Measurements from ENCODE around the gene SPHKAP. TPM values are rescaled to one million over a fixed set of nuclear protein-coding genes. Genes with fewer than 3 reads are reported as not detected.

The SPHKAP gene
- total RNA-seq, 1 experiment from 2014 or later, result not detected

DNA sequence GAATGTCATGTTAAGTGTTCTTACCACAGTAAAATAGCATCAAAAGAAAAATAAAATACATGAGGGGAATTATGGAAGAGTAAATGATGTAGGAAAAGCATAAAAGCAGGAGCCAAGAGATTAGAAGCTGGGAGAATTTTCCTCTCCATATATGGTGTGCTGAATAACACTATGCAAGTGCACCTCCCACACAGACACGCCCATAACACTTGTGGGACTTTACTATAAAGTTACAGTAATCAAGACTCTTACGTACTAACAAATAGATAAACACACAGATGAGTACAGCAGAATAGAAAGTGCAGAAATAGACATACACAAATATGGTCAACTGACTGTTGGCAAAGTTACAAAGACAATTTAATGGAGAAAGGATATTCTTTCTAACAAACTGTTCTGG, 16.0 kb upstream of the SPHKAP start:
- CTCF ChIA-PET, result no interaction called here
- TF ChIP-seq, protein P1, sequence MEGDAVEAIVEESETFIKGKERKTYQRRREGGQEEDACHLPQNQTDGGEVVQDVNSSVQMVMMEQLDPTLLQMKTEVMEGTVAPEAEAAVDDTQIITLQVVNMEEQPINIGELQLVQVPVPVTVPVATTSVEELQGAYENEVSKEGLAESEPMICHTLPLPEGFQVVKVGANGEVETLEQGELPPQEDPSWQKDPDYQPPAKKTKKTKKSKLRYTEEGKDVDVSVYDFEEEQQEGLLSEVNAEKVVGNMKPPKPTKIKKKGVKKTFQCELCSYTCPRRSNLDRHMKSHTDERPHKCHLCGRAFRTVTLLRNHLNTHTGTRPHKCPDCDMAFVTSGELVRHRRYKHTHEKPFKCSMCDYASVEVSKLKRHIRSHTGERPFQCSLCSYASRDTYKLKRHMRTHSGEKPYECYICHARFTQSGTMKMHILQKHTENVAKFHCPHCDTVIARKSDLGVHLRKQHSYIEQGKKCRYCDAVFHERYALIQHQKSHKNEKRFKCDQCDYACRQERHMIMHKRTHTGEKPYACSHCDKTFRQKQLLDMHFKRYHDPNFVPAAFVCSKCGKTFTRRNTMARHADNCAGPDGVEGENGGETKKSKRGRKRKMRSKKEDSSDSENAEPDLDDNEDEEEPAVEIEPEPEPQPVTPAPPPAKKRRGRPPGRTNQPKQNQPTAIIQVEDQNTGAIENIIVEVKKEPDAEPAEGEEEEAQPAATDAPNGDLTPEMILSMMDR (IDR thresholded peaks at IDR 0.05; ENCODE audit: insufficient read depth in 1 of 2, low read depth in 1 of 2, low read length in 1 of 2, severe bottlenecking in 1 of 2, unreplicated experiment in 1 of 2), result no peak
- H3K9me3 Mint-ChIP-seq (ENCODE audit: unreplicated experiment), result no peaks in the 10 kb centered on the region
- H3K4me3 ChIP-seq (ENCODE audit: low read depth, low read length), result no peak overlapping the region
- no peaks in the 10 kb centered on the region for H3K9me3 ChIP-seq
- H3K4me1 ChIP-seq, result no peaks in the 10 kb centered on the region
- H3K4me1 Mint-ChIP-seq (ENCODE audit: low read depth, unreplicated experiment), result no peaks in the 10 kb centered on the region
- H3K36me3 Mint-ChIP-seq (ENCODE audit: insufficient read depth, unreplicated experiment), result no peaks in the 10 kb centered on the region
- H3K36me3 ChIP-seq (ENCODE audit: control insufficient read depth, insufficient read depth, low read length), result no peaks in the 10 kb centered on the region
- intact Hi-C loops (cut with micrococcal nuclease; ENCODE audit: unreplicated experiment), result no loop called here
- H3K4me3 Mint-ChIP-seq (ENCODE audit: unreplicated experiment), result no peak overlapping the region
- POLR2A ChIA-PET, result interaction anchor here (0.7 kb wide), 1 partner anchor 155 kb away, joined by 3 read pairs; no protein-coding TSS in a partner anchor
- H3K27me3 Mint-ChIP-seq (ENCODE audit: insufficient read depth, unreplicated experiment), result no peaks in the 10 kb centered on the region
- no peak for DNase-seq
- no TSS peak for BruUV-seq (replicated peaks)
- H3K27me3 ChIP-seq (replicated peaks; ENCODE audit: control insufficient read depth, insufficient read depth, low read length), result no peaks in the 10 kb centered on the region
- H3K27ac Mint-ChIP-seq (ENCODE audit: unreplicated experiment), result no peak overlapping the region

DNA sequence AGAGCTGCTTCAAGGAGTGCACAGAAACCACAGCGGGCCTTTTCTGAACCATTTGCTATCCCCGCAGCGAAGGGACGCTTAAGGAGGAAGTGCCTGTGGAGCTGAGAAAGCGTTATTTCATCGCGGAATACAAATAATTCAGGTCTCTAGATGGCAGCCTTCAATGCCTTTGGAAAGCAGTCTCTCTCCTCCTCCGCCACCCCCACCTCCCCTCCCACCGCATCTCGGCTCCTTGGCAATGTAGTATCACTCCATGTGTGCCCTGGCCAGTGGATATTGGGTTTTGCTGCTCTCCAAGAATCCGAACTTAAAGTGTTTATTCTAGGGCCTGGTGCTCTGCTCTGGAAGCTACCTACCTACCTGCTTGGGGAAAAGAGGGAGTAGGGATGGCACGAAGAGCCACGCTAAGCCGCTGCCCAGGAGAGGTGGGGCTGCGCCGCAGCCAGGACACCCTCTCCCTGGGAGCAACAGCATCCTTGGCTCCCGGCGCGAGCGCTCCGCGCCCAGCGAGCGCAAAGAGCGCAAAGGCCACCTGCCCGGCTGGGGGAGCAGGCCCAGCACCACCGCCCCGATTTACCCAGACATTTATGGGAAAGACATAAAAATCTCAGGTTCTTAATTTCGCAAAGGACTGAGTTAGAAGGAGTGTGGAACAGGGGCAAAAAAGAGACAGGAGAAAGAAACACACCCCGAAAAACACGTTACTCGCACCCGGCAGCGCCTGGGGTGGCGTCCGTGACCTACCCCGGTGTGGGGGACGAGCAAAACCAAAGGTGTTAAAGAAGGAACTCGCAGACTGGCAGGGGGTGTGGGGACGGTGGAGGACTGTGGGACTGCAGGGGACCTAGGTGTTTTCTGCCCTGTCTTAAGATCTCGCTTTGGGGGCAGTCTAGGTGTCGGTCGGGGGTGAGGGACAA, 1.0 kb downstream of the SPHKAP start:
- intact Hi-C loops (cut with micrococcal nuclease; ENCODE audit: unreplicated experiment), result loop anchor here (10.0 kb wide), 1 partner anchor 136 kb away; no protein-coding TSS in a partner anchor
- H3K4me1 ChIP-seq, result no peaks in the 10 kb centered on the region
- H3K9me3 Mint-ChIP-seq (ENCODE audit: unreplicated experiment), result peaks cover 16% of the 10 kb centered on the region
- ChIA-PET CTCF (no interaction called here), POLR2A (no interaction called here)
- H3K27me3 ChIP-seq (replicated peaks; ENCODE audit: control insufficient read depth, insufficient read depth, low read length), result no peaks in the 10 kb centered on the region
- TF ChIP-seq, protein P1 (IDR thresholded peaks at IDR 0.05; ENCODE audit: insufficient read depth in 1 of 2, low read depth in 1 of 2, low read length in 1 of 2, severe bottlenecking in 1 of 2, unreplicated experiment in 1 of 2), result no peak
- no peaks in the 10 kb centered on the region for H3K9me3 ChIP-seq
- H3K4me3 ChIP-seq (ENCODE audit: low read depth, low read length), result no peak overlapping the region
- no TSS peak for BruUV-seq (replicated peaks)
- H3K27ac Mint-ChIP-seq (ENCODE audit: unreplicated experiment), result no peak overlapping the region
- H3K36me3 ChIP-seq (ENCODE audit: control insufficient read depth, insufficient read depth, low read length), result no peaks in the 10 kb centered on the region
- no peak for DNase-seq
- H3K36me3 Mint-ChIP-seq (ENCODE audit: insufficient read depth, unreplicated experiment), result no peaks in the 10 kb centered on the region
- H3K4me3 Mint-ChIP-seq (ENCODE audit: unreplicated experiment), result no peak overlapping the region
- H3K4me1 Mint-ChIP-seq (ENCODE audit: low read depth, unreplicated experiment), result no peaks in the 10 kb centered on the region
- peaks cover 6% of the 10 kb centered on the region for H3K27me3 Mint-ChIP-seq (ENCODE audit: insufficient read depth, unreplicated experiment)

DNA sequence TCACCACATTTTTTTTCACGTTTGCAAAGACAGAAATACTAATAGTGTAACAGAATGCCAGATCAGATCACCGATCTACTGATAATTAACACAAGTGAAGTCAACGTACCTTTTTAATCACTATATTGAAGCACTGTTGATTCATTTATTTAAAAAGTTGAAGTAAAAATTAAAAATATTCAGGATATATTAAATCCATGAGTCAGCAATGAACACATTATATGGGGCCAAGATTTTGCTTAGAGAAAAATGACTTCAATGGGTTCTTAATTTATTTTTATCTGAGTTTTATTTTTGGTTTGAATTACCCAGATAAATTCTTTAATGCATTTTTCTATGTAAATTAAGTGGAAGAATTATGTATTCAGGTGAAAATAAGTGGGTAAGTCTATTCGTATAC, 14.2 kb downstream of the SPHKAP start:
- Mint-ChIP-seq H3K4me3 (ENCODE audit: unreplicated experiment) (no peak overlapping the region), H3K27ac (ENCODE audit: unreplicated experiment) (no peak overlapping the region), H3K36me3 (ENCODE audit: insufficient read depth, unreplicated experiment) (no peaks in the 10 kb centered on the region), H3K4me1 (ENCODE audit: low read depth, unreplicated experiment) (no peaks in the 10 kb centered on the region), H3K27me3 (ENCODE audit: insufficient read depth, unreplicated experiment) (no peaks in the 10 kb centered on the region), H3K9me3 (ENCODE audit: unreplicated experiment) (no peaks in the 10 kb centered on the region)
- H3K4me1 ChIP-seq, result no peaks in the 10 kb centered on the region
- ChIA-PET CTCF (no interaction called here), POLR2A (no interaction called here)
- intact Hi-C loops (cut with micrococcal nuclease; ENCODE audit: unreplicated experiment), result no loop called here
- BruUV-seq (replicated peaks), result no TSS peak
- TF ChIP-seq, protein P1 (IDR thresholded peaks at IDR 0.05; ENCODE audit: insufficient read depth in 1 of 2, low read depth in 1 of 2, low read length in 1 of 2, severe bottlenecking in 1 of 2, unreplicated experiment in 1 of 2), result no peak
- DNase-seq, result no peak
- H3K4me3 ChIP-seq (ENCODE audit: low read depth, low read length), result no peak overlapping the region
- no peaks in the 10 kb centered on the region for H3K36me3 ChIP-seq (ENCODE audit: control insufficient read depth, insufficient read depth, low read length)
- no peaks in the 10 kb centered on the region for H3K9me3 ChIP-seq
- no peaks in the 10 kb centered on the region for H3K27me3 ChIP-seq (replicated peaks; ENCODE audit: control insufficient read depth, insufficient read depth, low read length)

All from Caco-2 (cell line).